ENCODE data around the gene ANKRD50.

ANKRD50 gene

DNA sequence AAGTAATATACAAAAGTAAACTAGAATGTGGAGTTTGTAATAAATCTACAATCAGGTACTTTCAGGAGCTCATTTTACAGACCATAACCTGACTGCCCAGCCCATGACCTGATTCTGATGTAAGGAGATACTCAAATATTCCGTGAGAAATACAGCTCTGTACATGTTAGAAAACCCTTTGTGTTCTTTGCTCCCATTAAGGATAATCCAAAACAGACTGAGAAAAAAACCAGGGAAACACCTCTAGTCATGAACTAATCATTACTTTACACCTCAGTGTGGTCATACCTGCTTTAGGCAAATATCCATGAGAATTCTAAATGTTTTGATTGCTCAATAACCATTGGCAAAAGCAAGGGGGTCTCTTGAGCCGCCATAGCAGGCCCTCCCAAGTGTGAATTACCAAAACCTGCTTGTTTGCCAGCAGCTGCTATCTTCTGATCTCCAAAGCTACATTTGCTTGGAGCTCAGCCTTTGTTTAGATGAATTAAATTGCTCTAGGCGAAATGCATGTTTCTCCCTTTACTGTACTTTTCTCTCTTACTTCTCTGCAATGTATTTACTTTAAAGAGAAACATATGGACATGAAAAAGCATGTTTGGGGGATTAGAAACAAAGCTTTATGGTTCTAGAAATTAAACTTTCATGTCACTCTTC is 79.1 kb downstream of the ANKRD50 start:
- DNase-seq: no peak

DNA sequence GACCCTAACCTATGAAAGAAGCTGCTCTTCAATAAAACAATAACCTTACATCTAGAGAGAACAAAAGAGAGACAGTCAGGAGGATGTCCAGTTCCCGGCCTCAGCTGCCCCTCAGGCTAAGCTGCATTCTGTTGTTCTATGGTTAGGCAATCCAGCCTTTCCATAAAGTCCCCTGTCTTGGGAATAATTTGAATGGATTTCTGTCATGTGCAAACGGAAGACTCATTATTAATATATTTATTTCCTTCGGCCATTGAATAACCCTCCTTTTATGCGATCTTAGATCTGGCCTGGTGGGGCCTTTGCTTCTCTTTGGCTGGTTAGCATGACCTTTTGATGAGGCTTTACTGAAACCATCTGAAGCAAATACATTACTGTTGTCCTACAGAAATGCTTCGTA is 80.1 kb downstream of the ANKRD50 start:
- DNase-seq: no peak

DNA sequence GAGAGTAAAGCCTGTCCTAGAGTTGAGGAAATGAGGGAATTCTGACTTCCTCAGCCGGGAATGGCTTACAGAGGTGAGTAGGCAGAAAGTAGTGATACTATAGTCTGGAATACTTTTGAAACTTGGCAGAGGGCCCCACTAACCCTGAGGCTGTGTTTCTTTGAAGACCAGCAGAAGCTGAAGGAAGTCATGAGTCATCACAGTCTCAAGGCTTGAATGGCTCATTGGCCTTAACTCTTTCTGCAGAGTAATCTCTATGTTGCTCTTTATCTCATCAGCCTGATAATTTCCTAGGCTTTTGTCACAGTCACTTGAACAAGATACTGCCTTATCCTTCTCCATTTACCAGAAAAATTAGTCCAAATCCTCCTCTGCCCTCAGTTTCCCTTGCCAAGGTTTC is 80.8 kb downstream of the ANKRD50 start:
- DNase-seq: no peak

DNA sequence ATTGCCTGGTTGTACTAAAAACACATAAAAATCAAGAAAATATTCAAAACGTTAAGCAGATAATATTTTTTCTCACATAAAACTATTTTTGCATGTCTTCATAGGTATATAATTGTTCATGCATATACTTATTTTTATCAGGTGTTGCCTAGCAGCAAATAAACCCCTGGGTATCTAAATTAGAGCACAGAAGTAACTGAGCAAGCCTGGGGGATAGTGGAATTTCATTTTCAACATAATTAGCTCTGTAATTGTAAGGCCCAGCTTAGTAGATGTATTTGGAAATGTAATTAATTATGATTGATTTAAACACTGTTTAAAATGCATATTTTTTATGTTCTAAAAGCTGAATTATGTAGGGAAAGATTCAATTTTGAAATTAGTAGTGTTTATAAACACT is 82.9 kb downstream of the ANKRD50 start:
- DNase-seq: no peak
